Peyer's patch (tissue), 4 donors: ENCODE data around the gene GGCT. TPM values are rescaled to one million over a fixed set of nuclear protein-coding genes. Genes with fewer than 3 reads are reported as not detected.
A peak's percentile ranks its signal among the peaks of the same experiment; 100 is the strongest.
"Not testable (repeated sequence)": the region's sequence is repeated elsewhere in the genome, so short reads cannot be mapped to it uniquely, and the experiment has no call there.

Experiments used
- DNase-seq, 3 donors: peaks; one replicate each; pipeline ENCODE4 v3.0.0-alpha.2; 2017 to 2019
- H3K27ac ChIP-seq, 4 donors: fragments of 200-600 bp; sonication (generic); one replicate each; pipeline ENCODE4 v1.5.1; 2016 to 2019
- H3K27me3 ChIP-seq, 2 donors: fragments of 200-600 bp; sonication (generic); one replicate each; pipeline ENCODE4 v1.5.1; 2019
- H3K36me3 ChIP-seq, 3 donors: fragments of 200-600 bp; sonication (generic); one replicate each; pipeline ENCODE4 v1.5.1; 2016 to 2019
- H3K4me1 ChIP-seq, 4 donors: fragments of 200-600 bp; sonication (generic); one replicate each; pipeline ENCODE4 v1.5.1; 2016 to 2019
- H3K4me3 ChIP-seq, 4 donors: fragments of 200-600 bp; sonication (generic); 1 replicate in 3 of 4; 2 replicates in 1 of 4; pipeline ENCODE4 v1.5.1; 2016 to 2019; ENCODE audit warnings: mild to moderate bottlenecking in 1 of 4
- H3K9me3 ChIP-seq, 4 donors: fragments of 200-600 bp; sonication (generic); one replicate each; pipeline ENCODE4 v1.5.1; 2016 to 2019; ENCODE audit warnings: mild to moderate bottlenecking in 1 of 4
- POLR2A ChIP-seq, 2 donors: fragments of 450-650 bp; IDR thresholded peaks; one replicate each; pipeline ENCODE4 v1.5.1; 2017; ENCODE audit warnings: antibody characterized with exemption in 2 of 2, mild to moderate bottlenecking in 2 of 2, moderate library complexity in 2 of 2
- total RNA-seq, 4 donors: library from RNA; depleted of rRNA; stranded (reverse); fragments of >200 nt; gene quantifications; one replicate each; pipeline ENCODE4 v1.1.0, GENCODE V29; 2016
- TF ChIP-seq, protein P1 (sequence below), 6 experiments: fragments of 450-650 bp in 4 of 6; fragments of 200-600 bp in 2 of 6; sonication (generic) in 1 of 6; IDR thresholded peaks; one replicate each; pipeline ENCODE4 v1.5.1; 2017 to 2019; ENCODE audit warnings: antibody characterized with exemption in 6 of 6, mild to moderate bottlenecking in 3 of 6, moderate library complexity in 1 of 6

The GGCT gene
- total RNA-seq, 4 donors from 2014 or later = 18.1 to 24.8 (median 19.2) TPM

DNA sequence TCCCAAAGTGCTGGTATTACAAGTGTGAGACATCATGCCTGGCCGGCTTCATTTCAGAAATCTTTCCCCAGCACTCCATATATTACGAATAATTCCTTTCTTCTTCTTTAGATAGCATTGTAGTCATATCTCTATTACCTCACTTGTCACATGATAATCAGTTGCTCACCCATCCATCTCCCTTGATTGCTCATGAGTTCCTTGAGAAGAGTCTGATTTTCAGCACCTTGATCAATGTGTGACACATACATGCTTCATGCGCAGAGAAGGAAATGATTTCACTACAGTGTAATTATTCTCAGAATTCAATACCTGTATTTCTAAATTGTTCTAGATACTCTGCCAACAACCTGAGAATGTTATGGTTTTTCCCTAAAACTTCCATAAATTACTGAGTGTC is 26.7 kb upstream of the GGCT start:
- Histone ChIP-seq H3K27ac (no peak overlapping the region), H3K4me1 (no peaks in the 10 kb centered on the region), H3K27me3 (no peaks in the 10 kb centered on the region), H3K36me3 (no peaks in the 10 kb centered on the region), H3K9me3 (no peaks in the 10 kb centered on the region), H3K4me3 (no peak overlapping the region)
- no peak for DNase-seq
- TF ChIP-seq, protein P1, sequence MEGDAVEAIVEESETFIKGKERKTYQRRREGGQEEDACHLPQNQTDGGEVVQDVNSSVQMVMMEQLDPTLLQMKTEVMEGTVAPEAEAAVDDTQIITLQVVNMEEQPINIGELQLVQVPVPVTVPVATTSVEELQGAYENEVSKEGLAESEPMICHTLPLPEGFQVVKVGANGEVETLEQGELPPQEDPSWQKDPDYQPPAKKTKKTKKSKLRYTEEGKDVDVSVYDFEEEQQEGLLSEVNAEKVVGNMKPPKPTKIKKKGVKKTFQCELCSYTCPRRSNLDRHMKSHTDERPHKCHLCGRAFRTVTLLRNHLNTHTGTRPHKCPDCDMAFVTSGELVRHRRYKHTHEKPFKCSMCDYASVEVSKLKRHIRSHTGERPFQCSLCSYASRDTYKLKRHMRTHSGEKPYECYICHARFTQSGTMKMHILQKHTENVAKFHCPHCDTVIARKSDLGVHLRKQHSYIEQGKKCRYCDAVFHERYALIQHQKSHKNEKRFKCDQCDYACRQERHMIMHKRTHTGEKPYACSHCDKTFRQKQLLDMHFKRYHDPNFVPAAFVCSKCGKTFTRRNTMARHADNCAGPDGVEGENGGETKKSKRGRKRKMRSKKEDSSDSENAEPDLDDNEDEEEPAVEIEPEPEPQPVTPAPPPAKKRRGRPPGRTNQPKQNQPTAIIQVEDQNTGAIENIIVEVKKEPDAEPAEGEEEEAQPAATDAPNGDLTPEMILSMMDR (IDR thresholded peaks at IDR 0.05) = no peak
- TF ChIP-seq POLR2A (IDR thresholded peaks at IDR 0.05) = no peak

DNA sequence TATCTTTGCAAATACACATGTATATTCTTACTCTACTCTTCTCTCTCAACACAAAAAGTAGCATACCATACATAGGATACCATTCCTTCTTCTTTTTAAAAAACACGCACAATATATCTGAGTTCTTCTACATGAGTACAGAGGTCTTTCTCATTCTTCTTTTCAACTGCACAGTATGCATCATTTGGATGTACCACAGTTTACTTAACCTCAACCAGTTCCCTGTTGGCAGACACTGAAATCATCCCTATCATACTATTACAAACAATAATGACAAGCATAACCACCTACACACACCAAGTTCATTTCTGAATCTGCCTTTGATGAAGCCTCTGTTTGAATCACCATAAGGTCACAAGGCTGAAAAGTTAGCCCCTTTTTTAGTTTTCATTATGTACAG is 25.7 kb upstream of the GGCT start:
- no peaks in the 10 kb centered on the region for H3K36me3 ChIP-seq
- no peaks in the 10 kb centered on the region for H3K27me3 ChIP-seq
- no peak for TF ChIP-seq POLR2A (IDR thresholded peaks at IDR 0.05)
- TF ChIP-seq, protein P1 (IDR thresholded peaks at IDR 0.05) = no peak
- DNase-seq = no peak
- no peak overlapping the region for H3K27ac ChIP-seq
- H3K4me1 ChIP-seq = no peaks in the 10 kb centered on the region
- no peaks in the 10 kb centered on the region for H3K9me3 ChIP-seq
- no peak overlapping the region for H3K4me3 ChIP-seq

GRCh38 chr7:30528779-30529178 is 24.1 kb upstream of the GGCT start:
- no peak for TF ChIP-seq POLR2A (IDR thresholded peaks at IDR 0.05)
- TF ChIP-seq, protein P1 (IDR thresholded peaks at IDR 0.05) = no peak
- DNase-seq = no peak
- peaks cover 0 to 12% (median 0%) of the 10 kb centered on the region in 4 donors for H3K4me1 ChIP-seq
- H3K27ac ChIP-seq = no peak overlapping the region
- H3K4me3 ChIP-seq = no peak overlapping the region
- no peaks in the 10 kb centered on the region for H3K27me3 ChIP-seq
- H3K36me3 ChIP-seq = no peaks in the 10 kb centered on the region
- no peaks in the 10 kb centered on the region for H3K9me3 ChIP-seq

DNA sequence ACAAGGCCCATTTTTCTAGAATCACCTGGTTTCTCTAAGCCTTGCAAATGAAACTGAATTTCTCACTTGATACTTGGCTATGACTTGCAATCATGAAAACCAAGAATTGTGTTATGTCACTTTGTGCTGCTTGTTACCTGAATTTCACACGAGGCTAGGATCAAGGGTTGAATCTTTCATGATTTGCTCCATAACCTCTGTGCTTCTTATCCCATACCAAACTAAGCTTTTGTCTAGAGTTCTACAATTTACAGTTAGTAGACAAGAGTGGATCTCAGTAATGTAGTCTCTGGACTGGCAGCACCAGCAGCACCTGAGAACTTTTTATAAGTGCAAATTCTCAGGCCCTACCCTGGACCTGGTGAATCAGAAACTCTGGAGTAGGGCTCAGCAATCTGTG is 22.7 kb upstream of the GGCT start:
- H3K36me3 ChIP-seq, H3K4me3 ChIP-seq, H3K9me3 ChIP-seq, H3K27me3 ChIP-seq, DNase-seq, H3K27ac ChIP-seq: not testable (repeated sequence)
- H3K4me1 ChIP-seq = peaks cover 0 to 21% (median 0%) of the 10 kb centered on the region in 4 donors

GRCh38 chr7:30526163-30526562 is 21.5 kb upstream of the GGCT start:
- H3K4me3 ChIP-seq = no peak overlapping the region
- no peaks in the 10 kb centered on the region for H3K36me3 ChIP-seq
- TF ChIP-seq, protein P1 (IDR thresholded peaks at IDR 0.05) = no peak
- peaks cover 0 to 22% (median 0%) of the 10 kb centered on the region in 4 donors for H3K4me1 ChIP-seq
- no peaks in the 10 kb centered on the region for H3K9me3 ChIP-seq
- peak overlapping the region in 1 of 4 donors; percentile 55 for H3K27ac ChIP-seq
- DNase-seq = no peak
- no peaks in the 10 kb centered on the region for H3K27me3 ChIP-seq

DNA sequence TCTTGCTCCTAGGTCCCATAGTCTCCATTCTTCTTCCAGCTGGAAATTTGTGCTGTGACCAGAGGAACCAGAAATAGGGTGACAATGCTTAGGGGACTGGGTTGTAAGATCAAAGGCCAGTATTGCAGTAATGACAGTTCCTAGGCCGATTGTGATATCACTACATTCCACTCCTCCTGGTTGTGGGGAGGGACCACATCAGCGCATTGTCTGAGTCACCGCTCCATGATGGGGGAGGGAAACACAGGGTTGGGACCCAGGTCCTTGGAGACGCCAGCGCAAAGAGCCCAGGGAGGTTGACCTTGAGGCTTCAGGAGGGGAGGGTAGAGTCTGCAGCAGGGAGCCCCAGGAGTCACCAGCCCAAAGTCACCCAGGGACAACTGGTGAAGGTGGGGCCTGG is 20.8 kb upstream of the GGCT start:
- Histone ChIP-seq H3K27ac (peak overlapping the region in 2 of 4 donors; percentile 11 to 55), H3K4me3 (no peak overlapping the region), H3K36me3 (no peaks in the 10 kb centered on the region), H3K27me3 (no peaks in the 10 kb centered on the region), H3K9me3 (no peaks in the 10 kb centered on the region), H3K4me1 (peaks cover 0 to 29% (median 0%) of the 10 kb centered on the region in 4 donors)
- TF ChIP-seq, protein P1 (IDR thresholded peaks at IDR 0.05) = peak in 1 of 6 experiments; percentile 2
- no peak for TF ChIP-seq POLR2A (IDR thresholded peaks at IDR 0.05)
- DNase-seq = peak in 2 of 3 donors; percentile 65 to 74
